H1 (cell line): ENCODE data around the gene NDUFAF3. TPM values are rescaled to one million over a fixed set of nuclear protein-coding genes. Genes with fewer than 3 reads are reported as not detected.

Experiments
- polyA plus RNA-seq, 7 experiments: library from polyadenylated mRNA; depleted of rRNA in 3 of 7; stranded (reverse) in 5 of 7; unstranded in 2 of 7; fragments of >200 nt in 5 of 7; fragments of 200-250 nt in 2 of 7; gene quantifications; 1 replicate in 5 of 7; 2 replicates in 1 of 7; 4 replicates in 1 of 7; pipeline versions ENCODE4 v1.2.1 to v1.2.3, GENCODE V29; 2011 to 2013; ENCODE audit warnings: missing spikeins in 2 of 7, mixed read lengths in 2 of 7
- total RNA-seq: library from RNA; stranded (reverse); fragmentation: NEBNext Ultra II Directional; extraction: Animal tissue kit (Norgen Biotek cat#: 25700); gene quantifications from 2 replicates; pipeline ENCODE4 v1.2.1, GENCODE V29; 2021
- TF ChIP-seq, protein P1 (sequence below): fragments of 300-600 bp; sonication (generic); IDR thresholded peaks from 2 replicates; pipeline ENCODE4 v1.7.1; 2012; ENCODE audit warnings: low read length, moderate library complexity, mild to moderate bottlenecking, inconsistent platforms; ENCODE audit not compliant: insufficient replicate concordance

The NDUFAF3 gene
- total and polyA plus RNA-seq, 2 of the 8 experiments (the other 6 are each of a cell fraction or from before 2014, with no cell fraction given), result 27.8 to 45.5 TPM

GRCh38 chr3:48979451-48979850 is 42.5 kb upstream of the NDUFAF3 start (continued):
- TF ChIP-seq, protein P1, sequence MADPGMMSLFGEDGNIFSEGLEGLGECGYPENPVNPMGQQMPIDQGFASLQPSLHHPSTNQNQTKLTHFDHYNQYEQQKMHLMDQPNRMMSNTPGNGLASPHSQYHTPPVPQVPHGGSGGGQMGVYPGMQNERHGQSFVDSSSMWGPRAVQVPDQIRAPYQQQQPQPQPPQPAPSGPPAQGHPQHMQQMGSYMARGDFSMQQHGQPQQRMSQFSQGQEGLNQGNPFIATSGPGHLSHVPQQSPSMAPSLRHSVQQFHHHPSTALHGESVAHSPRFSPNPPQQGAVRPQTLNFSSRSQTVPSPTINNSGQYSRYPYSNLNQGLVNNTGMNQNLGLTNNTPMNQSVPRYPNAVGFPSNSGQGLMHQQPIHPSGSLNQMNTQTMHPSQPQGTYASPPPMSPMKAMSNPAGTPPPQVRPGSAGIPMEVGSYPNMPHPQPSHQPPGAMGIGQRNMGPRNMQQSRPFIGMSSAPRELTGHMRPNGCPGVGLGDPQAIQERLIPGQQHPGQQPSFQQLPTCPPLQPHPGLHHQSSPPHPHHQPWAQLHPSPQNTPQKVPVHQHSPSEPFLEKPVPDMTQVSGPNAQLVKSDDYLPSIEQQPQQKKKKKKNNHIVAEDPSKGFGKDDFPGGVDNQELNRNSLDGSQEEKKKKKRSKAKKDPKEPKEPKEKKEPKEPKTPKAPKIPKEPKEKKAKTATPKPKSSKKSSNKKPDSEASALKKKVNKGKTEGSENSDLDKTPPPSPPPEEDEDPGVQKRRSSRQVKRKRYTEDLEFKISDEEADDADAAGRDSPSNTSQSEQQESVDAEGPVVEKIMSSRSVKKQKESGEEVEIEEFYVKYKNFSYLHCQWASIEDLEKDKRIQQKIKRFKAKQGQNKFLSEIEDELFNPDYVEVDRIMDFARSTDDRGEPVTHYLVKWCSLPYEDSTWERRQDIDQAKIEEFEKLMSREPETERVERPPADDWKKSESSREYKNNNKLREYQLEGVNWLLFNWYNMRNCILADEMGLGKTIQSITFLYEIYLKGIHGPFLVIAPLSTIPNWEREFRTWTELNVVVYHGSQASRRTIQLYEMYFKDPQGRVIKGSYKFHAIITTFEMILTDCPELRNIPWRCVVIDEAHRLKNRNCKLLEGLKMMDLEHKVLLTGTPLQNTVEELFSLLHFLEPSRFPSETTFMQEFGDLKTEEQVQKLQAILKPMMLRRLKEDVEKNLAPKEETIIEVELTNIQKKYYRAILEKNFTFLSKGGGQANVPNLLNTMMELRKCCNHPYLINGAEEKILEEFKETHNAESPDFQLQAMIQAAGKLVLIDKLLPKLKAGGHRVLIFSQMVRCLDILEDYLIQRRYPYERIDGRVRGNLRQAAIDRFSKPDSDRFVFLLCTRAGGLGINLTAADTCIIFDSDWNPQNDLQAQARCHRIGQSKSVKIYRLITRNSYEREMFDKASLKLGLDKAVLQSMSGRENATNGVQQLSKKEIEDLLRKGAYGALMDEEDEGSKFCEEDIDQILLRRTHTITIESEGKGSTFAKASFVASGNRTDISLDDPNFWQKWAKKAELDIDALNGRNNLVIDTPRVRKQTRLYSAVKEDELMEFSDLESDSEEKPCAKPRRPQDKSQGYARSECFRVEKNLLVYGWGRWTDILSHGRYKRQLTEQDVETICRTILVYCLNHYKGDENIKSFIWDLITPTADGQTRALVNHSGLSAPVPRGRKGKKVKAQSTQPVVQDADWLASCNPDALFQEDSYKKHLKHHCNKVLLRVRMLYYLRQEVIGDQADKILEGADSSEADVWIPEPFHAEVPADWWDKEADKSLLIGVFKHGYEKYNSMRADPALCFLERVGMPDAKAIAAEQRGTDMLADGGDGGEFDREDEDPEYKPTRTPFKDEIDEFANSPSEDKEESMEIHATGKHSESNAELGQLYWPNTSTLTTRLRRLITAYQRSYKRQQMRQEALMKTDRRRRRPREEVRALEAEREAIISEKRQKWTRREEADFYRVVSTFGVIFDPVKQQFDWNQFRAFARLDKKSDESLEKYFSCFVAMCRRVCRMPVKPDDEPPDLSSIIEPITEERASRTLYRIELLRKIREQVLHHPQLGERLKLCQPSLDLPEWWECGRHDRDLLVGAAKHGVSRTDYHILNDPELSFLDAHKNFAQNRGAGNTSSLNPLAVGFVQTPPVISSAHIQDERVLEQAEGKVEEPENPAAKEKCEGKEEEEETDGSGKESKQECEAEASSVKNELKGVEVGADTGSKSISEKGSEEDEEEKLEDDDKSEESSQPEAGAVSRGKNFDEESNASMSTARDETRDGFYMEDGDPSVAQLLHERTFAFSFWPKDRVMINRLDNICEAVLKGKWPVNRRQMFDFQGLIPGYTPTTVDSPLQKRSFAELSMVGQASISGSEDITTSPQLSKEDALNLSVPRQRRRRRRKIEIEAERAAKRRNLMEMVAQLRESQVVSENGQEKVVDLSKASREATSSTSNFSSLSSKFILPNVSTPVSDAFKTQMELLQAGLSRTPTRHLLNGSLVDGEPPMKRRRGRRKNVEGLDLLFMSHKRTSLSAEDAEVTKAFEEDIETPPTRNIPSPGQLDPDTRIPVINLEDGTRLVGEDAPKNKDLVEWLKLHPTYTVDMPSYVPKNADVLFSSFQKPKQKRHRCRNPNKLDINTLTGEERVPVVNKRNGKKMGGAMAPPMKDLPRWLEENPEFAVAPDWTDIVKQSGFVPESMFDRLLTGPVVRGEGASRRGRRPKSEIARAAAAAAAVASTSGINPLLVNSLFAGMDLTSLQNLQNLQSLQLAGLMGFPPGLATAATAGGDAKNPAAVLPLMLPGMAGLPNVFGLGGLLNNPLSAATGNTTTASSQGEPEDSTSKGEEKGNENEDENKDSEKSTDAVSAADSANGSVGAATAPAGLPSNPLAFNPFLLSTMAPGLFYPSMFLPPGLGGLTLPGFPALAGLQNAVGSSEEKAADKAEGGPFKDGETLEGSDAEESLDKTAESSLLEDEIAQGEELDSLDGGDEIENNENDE, result no peak
